IMR-90 (cell line): ENCODE data around the gene HOXA10. TPM values are rescaled to one million over a fixed set of nuclear protein-coding genes. Genes with fewer than 3 reads are reported as not detected.

Experiments
- ATAC-seq: fragments of 200-7000 bp; cut with Tn5 transposase; 2 replicates; pipeline ENCODE4 v1.9.1; 2020; ENCODE audit warnings: low read depth, mild to moderate bottlenecking, moderate library complexity
- BruUV-seq: library from RNA; stranded (reverse); fragments of 400-500 nt; replicated peaks from 2 replicates; lab custom pipeline; 2021; lab: Mats Ljungman, UMichigan
- CTCF ChIA-PET: fragments of 300-600 bp; formaldehyde crosslinking; extraction: SDS; loops from one replicate; lab custom pipeline; 2021; ENCODE audit warnings: antibody characterized with exemption; lab: Yijun Ruan, JAX
- POLR2A ChIA-PET: fragments of 300-600 bp; sonication (Branson Sonifier 250); formaldehyde crosslinking; loops from one replicate; lab custom pipeline; 2022; ENCODE audit warnings: antibody characterized with exemption; ENCODE audit not compliant: unreplicated experiment; lab: Charles Lee
- DNase-seq: peaks from one replicate; pipeline ENCODE4 v3.0.0; 2013
- H2AFZ ChIP-seq: replicated peaks from 2 replicates; pipeline ENCODE3; 2013; ENCODE audit warnings: low read length, mild to moderate bottlenecking; ENCODE audit not compliant: poor library complexity
- H2AK5ac ChIP-seq: 2 replicates; pipeline ENCODE4 v1.6.1; 2013; ENCODE audit warnings: low read depth, low read length, inconsistent platforms
- H2AK9ac ChIP-seq: replicated peaks from 2 replicates; pipeline ENCODE3; 2013; ENCODE audit warnings: mild to moderate bottlenecking, low read depth, low read length, moderate library complexity; ENCODE audit not compliant: poor library complexity
- H2BK120ac ChIP-seq: 2 replicates; pipeline ENCODE4 v1.6.1; 2013; ENCODE audit warnings: low read depth, low read length, inconsistent platforms
- H2BK15ac ChIP-seq: 3 replicates; pipeline ENCODE4 v1.6.1; 2013; ENCODE audit warnings: low read depth, low read length, inconsistent platforms
- H2BK20ac ChIP-seq: 2 replicates; pipeline ENCODE4 v1.6.1; 2013; ENCODE audit warnings: low read depth, mild to moderate bottlenecking, inconsistent platforms, low read length, moderate library complexity
- H2BK5ac ChIP-seq: 2 replicates; pipeline ENCODE4 v1.6.1; 2013; ENCODE audit warnings: mild to moderate bottlenecking, low read depth, low read length, inconsistent platforms; ENCODE audit not compliant: poor library complexity, severe bottlenecking
- H3K14ac ChIP-seq: replicated peaks from 2 replicates; pipeline ENCODE4 v1.6.1; 2013; ENCODE audit warnings: low read depth, low read length, inconsistent platforms
- H3K18ac ChIP-seq: 2 replicates; pipeline ENCODE4 v1.6.1; 2013; ENCODE audit warnings: low read depth, low read length, control low read depth
- H3K23ac ChIP-seq: 2 replicates; pipeline ENCODE4 v1.6.1; 2013; ENCODE audit warnings: low read depth, low read length, inconsistent platforms
- H3K27ac ChIP-seq: 2 replicates; pipeline ENCODE4 v1.5.1; 2013; ENCODE audit warnings: mild to moderate bottlenecking, control low read depth, low read length; ENCODE audit not compliant: insufficient read depth
- H3K27me3 ChIP-seq: 2 replicates; pipeline ENCODE4 v1.6.1; 2013; ENCODE audit warnings: low read length; ENCODE audit not compliant: control insufficient read depth, insufficient read depth
- H3K36me3 ChIP-seq: 2 replicates; pipeline ENCODE4 v1.6.1; 2013; ENCODE audit warnings: low read length, mixed read lengths; ENCODE audit not compliant: control insufficient read depth, insufficient read depth
- H3K4ac ChIP-seq: 2 replicates; pipeline ENCODE4 v1.6.1; 2013; ENCODE audit warnings: low read depth, low read length, inconsistent platforms
- H3K4me1 ChIP-seq: 2 replicates; pipeline ENCODE4 v1.6.1; 2013; ENCODE audit warnings: low read length, mixed read lengths; ENCODE audit not compliant: control insufficient read depth, insufficient read depth
- H3K4me2 ChIP-seq: 2 replicates; pipeline ENCODE4 v1.6.1; 2013; ENCODE audit warnings: low read depth, mild to moderate bottlenecking, control low read depth, low read length, moderate library complexity
- H3K4me3 ChIP-seq: 2 replicates; pipeline ENCODE4 v1.5.1; 2013; ENCODE audit warnings: low read depth, mild to moderate bottlenecking, control low read depth, low read length, moderate library complexity; ENCODE audit not compliant: insufficient read depth
- H3K56ac ChIP-seq: 2 replicates; pipeline ENCODE4 v1.6.1; 2013; ENCODE audit warnings: low read length, inconsistent platforms; ENCODE audit not compliant: insufficient read depth; ENCODE audit errors: extremely low read depth
- H3K79me1 ChIP-seq, 2 experiments: 2 replicates each; pipeline ENCODE4 v1.6.1; 2013; ENCODE audit warnings: low read length in 2 of 2, inconsistent platforms in 1 of 2, low read depth in 1 of 2
- H3K9ac ChIP-seq: 2 replicates; pipeline ENCODE4 v1.6.1; 2013; ENCODE audit warnings: low read depth, low read length, control low read depth
- H3K9me1 ChIP-seq: 2 replicates; pipeline ENCODE4 v1.6.1; 2013; ENCODE audit warnings: low read length, inconsistent platforms; ENCODE audit not compliant: insufficient read depth
- H3K9me3 ChIP-seq: 2 replicates; pipeline ENCODE4 v1.6.1; 2013; ENCODE audit warnings: low read length; ENCODE audit not compliant: control insufficient read depth, insufficient read depth
- H4K20me1 ChIP-seq: 2 replicates; pipeline ENCODE4 v1.6.1; 2013; ENCODE audit warnings: low read length, inconsistent platforms; ENCODE audit not compliant: insufficient read depth
- H4K5ac ChIP-seq: 2 replicates; pipeline ENCODE4 v1.6.1; 2013; ENCODE audit warnings: mild to moderate bottlenecking, low read depth, low read length, control low read depth
- H4K8ac ChIP-seq, 2 experiments: 2 replicates each; pipeline ENCODE4 v1.6.1; 2013; ENCODE audit warnings: low read depth in 2 of 2, low read length in 2 of 2, control low read depth in 1 of 2, inconsistent platforms in 1 of 2
- H4K91ac ChIP-seq: 2 replicates; pipeline ENCODE4 v1.6.1; 2013; ENCODE audit warnings: low read depth, low read length, inconsistent platforms; ENCODE audit not compliant: insufficient read depth
- BHLHE40 ChIP-seq: fragments of 150-350 bp; IDR thresholded peaks from 2 replicates; pipeline ENCODE4 v1.6.1; 2016; ENCODE audit warnings: mild to moderate bottlenecking, low read depth, low read length
- CEBPB ChIP-seq: IDR thresholded peaks from 2 replicates; pipeline ENCODE4 v1.6.1; 2012; ENCODE audit warnings: low read depth, low read length, improper control_type of control experiment
- CHD1 ChIP-seq: IDR thresholded peaks from 2 replicates; pipeline ENCODE4 v1.6.1; 2012; ENCODE audit warnings: low read depth, low read length, improper control_type of control experiment
- CTCF ChIP-seq: conservative IDR thresholded peaks from 2 replicates; pipeline ENCODE4 v1.5.1; 2012; ENCODE audit warnings: mild to moderate bottlenecking, low read depth, low read length, improper control_type of control experiment
- ELK1 ChIP-seq: fragments of 150-350 bp; IDR thresholded peaks from 2 replicates; pipeline ENCODE4 v1.6.1; 2016; ENCODE audit warnings: low read depth, mild to moderate bottlenecking, low read length, moderate library complexity, borderline replicate concordance
- FOS ChIP-seq: fragments of 150-350 bp; IDR thresholded peaks from 2 replicates; pipeline ENCODE4 v1.6.1; 2016; ENCODE audit warnings: low read depth, low read length
- MAFK ChIP-seq: IDR thresholded peaks from 2 replicates; pipeline ENCODE4 v1.6.1; 2012; ENCODE audit warnings: low read depth, low read length, improper control_type of control experiment
- MAZ ChIP-seq: IDR thresholded peaks from 2 replicates; pipeline ENCODE4 v1.6.1; 2012; ENCODE audit warnings: low read depth, mild to moderate bottlenecking, low read length, improper control_type of control experiment, moderate library complexity, borderline replicate concordance
- MXI1 ChIP-seq: IDR thresholded peaks from 2 replicates; pipeline ENCODE4 v1.6.1; 2012; ENCODE audit warnings: low read depth, mild to moderate bottlenecking, low read length, moderate library complexity, borderline replicate concordance
- NFE2L2 ChIP-seq: fragments of 150-350 bp; IDR thresholded peaks from 2 replicates; pipeline ENCODE4 v1.6.1; 2016; ENCODE audit warnings: low read depth, mild to moderate bottlenecking, low read length
- POLR2A ChIP-seq: IDR thresholded peaks from 2 replicates; pipeline ENCODE4 v1.6.1; 2012; ENCODE audit warnings: mild to moderate bottlenecking, low read depth, low read length
- RAD21 ChIP-seq: IDR thresholded peaks from 2 replicates; pipeline ENCODE4 v1.6.1; 2012; ENCODE audit warnings: low read length, improper control_type of control experiment
- RCOR1 ChIP-seq: IDR thresholded peaks from 2 replicates; pipeline ENCODE4 v1.6.1; 2012; ENCODE audit warnings: mild to moderate bottlenecking, low read length, improper control_type of control experiment; ENCODE audit not compliant: insufficient replicate concordance
- RFX5 ChIP-seq: IDR thresholded peaks from 2 replicates; pipeline ENCODE4 v1.8.0; 2012; ENCODE audit warnings: low read depth, mild to moderate bottlenecking, low read length, moderate library complexity
- SMC3 ChIP-seq: fragments of 150-350 bp; IDR thresholded peaks from 2 replicates; pipeline ENCODE4 v1.6.1; 2016; ENCODE audit warnings: low read depth, mild to moderate bottlenecking, antibody characterized with exemption, low read length, moderate library complexity
- USF2 ChIP-seq: fragments of 150-350 bp; IDR thresholded peaks from 2 replicates; pipeline ENCODE4 v1.6.1; 2017; ENCODE audit warnings: mild to moderate bottlenecking, antibody characterized with exemption, low read length, low read depth
- WGBS, 2 experiments: methylation state at CpG; one replicate each; pipeline versions ENCODE4 v1.1.5 to v1.1.7; 2013; ENCODE audit warnings: missing lambda C conversion rate in 2 of 2; ENCODE audit not compliant: insufficient read length in 1 of 2; ENCODE audit errors: extremely low coverage in 2 of 2; 5-methylcytosine and 5-hydroxymethylcytosine counted together
- dilution Hi-C: fragments of 300-500 bp; cut with HindIII; formaldehyde crosslinking; loops from one replicate; pipeline ENCODE4 v1.14.3; 2018; ENCODE audit warnings: low sequenced_read_pairs; ENCODE audit not compliant: unreplicated experiment
- in situ Hi-C: fragments of 300-500 bp; cut with MboI; formaldehyde crosslinking; loops from 3 replicates; pipeline ENCODE4 v1.14.3; 2019; ENCODE audit warnings: low sequenced_read_pairs, inconsistent platforms, mixed read lengths
- intact Hi-C: fragments of 100-400 bp; cut with micrococcal nuclease; formaldehyde crosslinking; loops from 2 replicates; pipeline ENCODE4 v1.10.0; 2022
- polyA plus RNA-seq, 3 experiments: library from polyadenylated mRNA; depleted of rRNA; stranded (reverse); fragments of >200 nt; gene quantifications; 2 replicates each; pipeline ENCODE4 v1.2.3, GENCODE V29; 2012; ENCODE audit warnings: low replicate concordance in 1 of 3
- total RNA-seq: library from RNA; depleted of rRNA; stranded (reverse); fragments of >200 nt; gene quantifications from 2 replicates; pipeline ENCODE4 v1.2.3, GENCODE V29; 2012

The HOXA10 gene
- total and polyA plus RNA-seq, 2 of the 4 experiments (the other 2 are of a cell fraction), result 0.10 to 0.18 TPM

DNA sequence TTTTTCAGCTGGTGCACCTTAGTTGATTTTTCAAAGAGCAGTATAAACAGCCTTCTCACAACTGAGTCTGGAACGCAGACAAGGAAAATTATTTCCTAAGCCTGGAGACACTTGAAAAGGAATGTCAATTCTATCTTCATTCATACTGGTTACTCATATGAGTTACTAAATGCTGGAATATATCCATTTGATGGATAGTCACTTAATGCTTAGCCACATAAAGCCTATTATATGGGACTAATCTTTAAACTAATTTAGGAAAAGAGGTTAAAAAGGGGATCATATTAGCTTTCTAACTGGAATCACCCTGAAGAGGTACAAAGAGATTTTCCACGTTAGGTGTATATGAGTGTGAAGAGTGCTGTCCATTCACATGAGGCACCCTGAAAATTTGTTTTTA, 41.9 kb downstream of the HOXA10 start:
- H3K79me1 ChIP-seq, result peaks cover 24 to 45% of the 10 kb centered on the region in 2 experiments
- dilution Hi-C loops (no loop called here), in situ Hi-C loops (no loop called here), intact Hi-C loops (loop anchor here (5.0 kb wide), 1 partner anchor 100 kb away; no protein-coding TSS in a partner anchor)
- CTCF ChIA-PET, result interaction anchor here (0.6 to 1.8 kb wide), 5 partner anchors 9 to 445 kb away, joined by 3 to 5 read pairs (median 4); no protein-coding TSS in a partner anchor
- H4K8ac ChIP-seq, result no peak overlapping the region
- H2BK120ac ChIP-seq, result no peak overlapping the region
- no peak overlapping the region for H2AK5ac ChIP-seq
- no peaks in the 10 kb centered on the region for H3K27me3 ChIP-seq
- TF ChIP-seq RFX5, result no peak
- TF ChIP-seq CHD1, result no peak
- TF ChIP-seq FOS, result no peak
- no peak for TF ChIP-seq ELK1
- no peak for TF ChIP-seq MAFK
- no peak for TF ChIP-seq CTCF
- TF ChIP-seq SMC3, result no peak
- TF ChIP-seq MXI1, result no peak
- no peak for TF ChIP-seq USF2
- no peak for TF ChIP-seq MAZ
- no peak for TF ChIP-seq BHLHE40
- no peak for TF ChIP-seq POLR2A
- TF ChIP-seq NFE2L2, result no peak
- TF ChIP-seq RAD21, result no peak
- no peak for TF ChIP-seq RCOR1
- no peak for TF ChIP-seq CEBPB
- no peak overlapping the region for H3K9ac ChIP-seq
- H3K4me2 ChIP-seq, result no peak overlapping the region
- no peak overlapping the region for H2BK20ac ChIP-seq
- H3K27ac ChIP-seq, result no peak overlapping the region
- BruUV-seq, result no TSS peak
- no peak for DNase-seq
- no peak for ATAC-seq
- WGBS, 2 experiments, result no CpG with 5 or more reads among the region's 2 CpGs
- no peak overlapping the region for H3K14ac ChIP-seq
- H3K9me1 ChIP-seq, result peaks cover 11% of the 10 kb centered on the region
- H2BK5ac ChIP-seq, result no peak overlapping the region
- no peaks in the 10 kb centered on the region for H4K20me1 ChIP-seq
- H3K18ac ChIP-seq, result no peak overlapping the region
- POLR2A ChIA-PET, result interaction anchor here (0.8 to 1.1 kb wide), 2 partner anchors 9 to 275 kb away, joined by 3 read pairs; no protein-coding TSS in a partner anchor
- H2AFZ ChIP-seq, result no peak overlapping the region
- H3K4me3 ChIP-seq, result no peak overlapping the region
- H3K9me3 ChIP-seq, result no peaks in the 10 kb centered on the region
- H3K4me1 ChIP-seq, result peaks cover 30% of the 10 kb centered on the region
- H3K23ac ChIP-seq, result no peak overlapping the region
- H3K56ac ChIP-seq, result no peak overlapping the region; the same call in 1 of the 2 replicates
- no peak overlapping the region for H3K4ac ChIP-seq
- peaks cover 3% of the 10 kb centered on the region; the same call in 1 of the 2 replicates for H3K36me3 ChIP-seq
- H2AK9ac ChIP-seq, result no peak overlapping the region
- no peak overlapping the region for H4K91ac ChIP-seq
- no peak overlapping the region for H4K5ac ChIP-seq
- H2BK15ac ChIP-seq, result no peak overlapping the region
